SK-N-SH (cell line): Measurements from ENCODE around the gene C5orf63. TPM values are rescaled to one million over a fixed set of nuclear protein-coding genes. Genes with fewer than 3 reads are reported as not detected.

Source experiments
- CTCF ChIA-PET: fragments of 300-600, 350-600 bp; formaldehyde crosslinking; extraction: SDS; loops from one replicate; lab custom pipeline; 2021; lab: Yijun Ruan, JAX
- POLR2A ChIA-PET: fragments of 350-600 bp; sonication (Branson Sonifier 250); formaldehyde crosslinking; extraction: SDS; loops from one replicate; lab custom pipeline; 2020; ENCODE audit warnings: antibody characterized with exemption, inconsistent platforms; lab: Yijun Ruan, JAX
- DNase-seq: peaks from one replicate; pipeline ENCODE4 v3.0.0; 2012
- H2AFZ ChIP-seq: fragments of 200-600 bp; sonication (generic); 2 replicates; pipeline ENCODE4 v1.8.1; 2016; ENCODE audit warnings: antibody characterized with exemption, mild to moderate bottlenecking, low read depth
- H3F3A ChIP-seq: fragments of 200-600 bp; sonication (generic); replicated peaks from 2 replicates; pipeline ENCODE3; 2016; ENCODE audit warnings: antibody characterized with exemption, mild to moderate bottlenecking; ENCODE audit not compliant: insufficient read depth
- H3K27ac ChIP-seq, 2 experiments: fragments of 200-500 bp in 1 of 2; fragments of 200-600 bp in 1 of 2; sonication (Bioruptor generic) in 1 of 2; sonication (generic), shearing (Covaris generic) in 1 of 2; 2 replicates each; pipeline versions ENCODE4 v1.5.1 to v1.6.1; 2014 to 2016; ENCODE audit warnings: low read depth in 2 of 2, inconsistent platforms in 1 of 2, low read length in 1 of 2, mild to moderate bottlenecking in 1 of 2, mixed read lengths in 1 of 2
- H3K27me3 ChIP-seq: fragments of 200-600 bp; sonication (generic), shearing (Covaris generic); 2 replicates; pipeline ENCODE4 v1.6.1; 2016; ENCODE audit warnings: mixed run types; ENCODE audit not compliant: insufficient read depth
- H3K36me3 ChIP-seq, 2 experiments: fragments of 200-500 bp in 1 of 2; fragments of 200-600 bp in 1 of 2; sonication (Bioruptor generic) in 1 of 2; sonication (generic) in 1 of 2; replicated peaks in 1 of 2; 2 replicates each; pipeline versions ENCODE3 to v1.5.1; 2014 to 2016; ENCODE audit warnings: low read length in 1 of 2, mild to moderate bottlenecking in 1 of 2; ENCODE audit not compliant: insufficient read depth in 2 of 2, control insufficient read depth in 1 of 2
- H3K4me1 ChIP-seq, 2 experiments: fragments of 200-500 bp in 1 of 2; fragments of 200-600 bp in 1 of 2; sonication (Bioruptor generic) in 1 of 2; sonication (generic), shearing (Covaris generic) in 1 of 2; 2 replicates each; pipeline versions ENCODE4 v1.5.1 to v1.6.1; 2014 to 2016; ENCODE audit warnings: low read depth in 1 of 2, low read length in 1 of 2, mixed run types in 1 of 2; ENCODE audit not compliant: insufficient read depth in 2 of 2, control insufficient read depth in 1 of 2
- H3K4me2 ChIP-seq: fragments of 200-600 bp; sonication (generic), shearing (Covaris generic); 2 replicates; pipeline ENCODE4 v1.6.1; 2017; ENCODE audit warnings: mixed run types
- H3K4me3 ChIP-seq, 2 experiments: fragments of 200-500 bp in 1 of 2; fragments of 200-600 bp in 1 of 2; sonication (Bioruptor generic) in 1 of 2; sonication (generic), shearing (Covaris generic) in 1 of 2; 2 replicates each; pipeline versions ENCODE4 v1.5.1 to v1.8.1; 2014 to 2016; ENCODE audit warnings: low read depth in 2 of 2, inconsistent platforms in 1 of 2, low read length in 1 of 2, mild to moderate bottlenecking in 1 of 2, mixed read lengths in 1 of 2, moderate library complexity in 1 of 2
- H3K79me2 ChIP-seq: fragments of 200-600 bp; sonication (generic); 2 replicates; pipeline ENCODE4 v1.8.1; 2017; ENCODE audit warnings: mild to moderate bottlenecking; ENCODE audit not compliant: insufficient read depth
- H3K9ac ChIP-seq: fragments of 200-600 bp; sonication (generic); 2 replicates; pipeline ENCODE4 v1.6.1; 2017; ENCODE audit warnings: mixed run types
- H3K9me2 ChIP-seq: fragments of 200-600 bp; sonication (generic); 2 replicates; pipeline ENCODE4 v1.6.1; 2017; ENCODE audit warnings: mixed run types
- H3K9me3 ChIP-seq: fragments of 200-600 bp; sonication (generic); 2 replicates; pipeline ENCODE4 v1.6.1; 2017; ENCODE audit warnings: mixed run types, mild to moderate bottlenecking, moderate library complexity
- H4K20me1 ChIP-seq: fragments of 200-600 bp; sonication (generic); 2 replicates; pipeline ENCODE4 v1.6.1; 2017; ENCODE audit warnings: mild to moderate bottlenecking, mixed run types; ENCODE audit not compliant: insufficient read depth
- CHD2 ChIP-seq: fragments of 150-350 bp; IDR thresholded peaks from 2 replicates; pipeline ENCODE4 v1.6.1; 2018; ENCODE audit warnings: low read length; ENCODE audit not compliant: partially characterized antibody
- EZH2phosphoT487 ChIP-seq: fragments of 200-600 bp; sonication (generic); IDR thresholded peaks from 2 replicates; pipeline ENCODE4 v1.6.1; 2017; ENCODE audit warnings: low read depth, mixed run types, mild to moderate bottlenecking, antibody characterized with exemption, moderate library complexity, borderline replicate concordance
- FOXJ3 ChIP-seq: sonication (generic); formaldehyde crosslinking; IDR thresholded peaks from 2 replicates; pipeline ENCODE4 v1.5.1; 2020; ENCODE audit warnings: mild to moderate bottlenecking, missing genetic modification reagents
- FOXM1 ChIP-seq: IDR thresholded peaks from 2 replicates; pipeline ENCODE4 v1.4.0; 2012; ENCODE audit warnings: low read depth, mild to moderate bottlenecking
- IRF3 ChIP-seq: fragments of 150-350 bp; IDR thresholded peaks from 2 replicates; pipeline ENCODE4 v1.6.1; 2016; ENCODE audit warnings: mild to moderate bottlenecking, low read depth, low read length
- NRF1 ChIP-seq: IDR thresholded peaks from 2 replicates; pipeline ENCODE4 v1.6.1; 2012; ENCODE audit warnings: low read depth, mild to moderate bottlenecking, low read length
- RCOR1 ChIP-seq: fragments of 150-350 bp; IDR thresholded peaks from 2 replicates; pipeline ENCODE4 v1.6.1; 2017; ENCODE audit warnings: antibody characterized with exemption, low read length
- REST ChIP-seq: IDR thresholded peaks from 2 replicates; pipeline ENCODE4 v1.6.1; 2012; ENCODE audit warnings: mild to moderate bottlenecking, low read depth, low read length, moderate library complexity
- RFX5 ChIP-seq: IDR thresholded peaks from 2 replicates; pipeline ENCODE4 v1.6.1; 2012; ENCODE audit warnings: mild to moderate bottlenecking, improper control_type of control experiment, low read length
- RXRA ChIP-seq: IDR thresholded peaks from 2 replicates; pipeline ENCODE4 v1.4.0; 2012; ENCODE audit warnings: low read depth, mild to moderate bottlenecking, borderline replicate concordance
- SIN3A ChIP-seq: IDR thresholded peaks from 2 replicates; pipeline ENCODE4 v1.6.1; 2012; ENCODE audit warnings: low read depth, mild to moderate bottlenecking, low read length, moderate library complexity, borderline replicate concordance
- SMC3 ChIP-seq: IDR thresholded peaks from 2 replicates; pipeline ENCODE4 v1.6.1; 2012; ENCODE audit warnings: low read depth, low read length, improper control_type of control experiment
- TAF1 ChIP-seq: IDR thresholded peaks from 2 replicates; pipeline ENCODE4 v1.6.1; 2012; ENCODE audit warnings: low read depth, mild to moderate bottlenecking, low read length, moderate library complexity, borderline replicate concordance
- TCF12 ChIP-seq: IDR thresholded peaks from 2 replicates; pipeline ENCODE4 v1.4.0; 2012
- TEAD4 ChIP-seq: IDR thresholded peaks from 2 replicates; pipeline ENCODE4 v1.4.0; 2012; ENCODE audit warnings: mild to moderate bottlenecking, borderline replicate concordance; ENCODE audit not compliant: insufficient read depth
- WGBS: methylation state at CpG from one replicate; pipeline ENCODE4 v1.1.6; 2017; ENCODE audit warnings: low lambda C conversion rate; 5-methylcytosine and 5-hydroxymethylcytosine counted together
- polyA plus RNA-seq, 3 experiments: library from polyadenylated mRNA; depleted of rRNA; stranded (reverse); fragments of >200 nt; gene quantifications; 2 replicates each; pipeline ENCODE4 v1.2.3, GENCODE V29; 2012
- TF ChIP-seq, protein P1 (sequence below): IDR thresholded peaks from 2 replicates; pipeline ENCODE4 v1.4.0; 2012; ENCODE audit warnings: low read depth, borderline replicate concordance
- TF ChIP-seq, protein P2 (sequence below): IDR thresholded peaks from 2 replicates; pipeline ENCODE4 v1.4.0; 2012; ENCODE audit warnings: low read depth

C5orf63 gene
- polyA plus RNA-seq, 1 of the 3 experiments (the other 2 are of a cell fraction), result 3.6 TPM

DNA sequence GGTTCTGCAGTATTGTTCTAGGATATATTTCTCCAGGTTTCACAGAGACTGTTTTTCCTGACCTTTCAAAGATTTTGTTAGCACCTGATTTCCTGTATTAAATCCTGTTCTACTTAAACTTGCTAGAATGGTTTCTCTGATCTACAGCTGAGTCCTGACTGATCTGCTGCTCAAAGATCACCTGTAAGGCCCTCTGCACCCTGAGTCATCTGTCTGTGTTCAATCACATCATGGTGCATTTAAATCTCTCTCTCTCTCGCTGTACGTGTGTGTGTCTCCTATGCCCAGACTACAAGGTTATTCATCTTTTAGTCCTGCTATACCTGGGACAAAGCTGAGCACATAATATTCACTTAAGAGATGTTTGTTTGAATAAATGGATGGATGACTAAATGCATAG lies 13.3 kb upstream of the C5orf63 start (continued):
- TF ChIP-seq, protein P1, sequence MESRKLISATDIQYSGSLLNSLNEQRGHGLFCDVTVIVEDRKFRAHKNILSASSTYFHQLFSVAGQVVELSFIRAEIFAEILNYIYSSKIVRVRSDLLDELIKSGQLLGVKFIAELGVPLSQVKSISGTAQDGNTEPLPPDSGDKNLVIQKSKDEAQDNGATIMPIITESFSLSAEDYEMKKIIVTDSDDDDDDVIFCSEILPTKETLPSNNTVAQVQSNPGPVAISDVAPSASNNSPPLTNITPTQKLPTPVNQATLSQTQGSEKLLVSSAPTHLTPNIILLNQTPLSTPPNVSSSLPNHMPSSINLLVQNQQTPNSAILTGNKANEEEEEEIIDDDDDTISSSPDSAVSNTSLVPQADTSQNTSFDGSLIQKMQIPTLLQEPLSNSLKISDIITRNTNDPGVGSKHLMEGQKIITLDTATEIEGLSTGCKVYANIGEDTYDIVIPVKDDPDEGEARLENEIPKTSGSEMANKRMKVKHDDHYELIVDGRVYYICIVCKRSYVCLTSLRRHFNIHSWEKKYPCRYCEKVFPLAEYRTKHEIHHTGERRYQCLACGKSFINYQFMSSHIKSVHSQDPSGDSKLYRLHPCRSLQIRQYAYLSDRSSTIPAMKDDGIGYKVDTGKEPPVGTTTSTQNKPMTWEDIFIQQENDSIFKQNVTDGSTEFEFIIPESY, result no peak
- TF ChIP-seq, protein P2, sequence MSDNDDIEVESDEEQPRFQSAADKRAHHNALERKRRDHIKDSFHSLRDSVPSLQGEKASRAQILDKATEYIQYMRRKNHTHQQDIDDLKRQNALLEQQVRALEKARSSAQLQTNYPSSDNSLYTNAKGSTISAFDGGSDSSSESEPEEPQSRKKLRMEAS, result no peak
- TF ChIP-seq RXRA (no peak), TCF12 (no peak), EZH2phosphoT487 (no peak), TEAD4 (no peak)

DNA sequence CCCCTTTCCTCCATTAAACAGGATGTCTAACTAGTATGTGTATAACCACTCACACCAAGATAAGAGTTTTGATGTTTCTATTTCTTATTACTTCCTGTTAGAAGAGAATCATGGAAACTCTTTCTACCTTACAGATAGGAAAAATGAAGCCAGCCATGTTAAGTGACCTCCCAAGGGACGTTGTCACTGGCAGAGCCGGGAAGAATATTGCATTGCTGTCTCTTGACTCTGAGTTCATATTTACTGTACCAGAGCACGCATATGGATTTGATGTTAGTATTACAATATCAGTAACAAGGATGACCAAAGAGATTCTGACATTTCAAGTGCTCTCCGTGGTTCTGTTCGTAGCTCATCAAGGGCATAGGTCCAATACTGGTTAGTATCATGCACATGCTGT lies 12.5 kb upstream of the C5orf63 start:
- Histone ChIP-seq H4K20me1 (no peaks in the 10 kb centered on the region), H3K4me1 (no peaks in the 10 kb centered on the region; a peak in 1 of 4 replicates), H2AFZ (no peak overlapping the region), H3K4me3 (no peak overlapping the region), H3K27me3 (no peaks in the 10 kb centered on the region), H3F3A (no peaks in the 10 kb centered on the region), H3K9me2 (no peaks in the 10 kb centered on the region), H3K27ac (no peak overlapping the region), H3K9ac (no peak overlapping the region), H3K79me2 (no peaks in the 10 kb centered on the region), H3K9me3 (no peaks in the 10 kb centered on the region), H3K36me3 (no peaks in the 10 kb centered on the region), H3K4me2 (no peak overlapping the region)
- TF ChIP-seq SIN3A (no peak), REST (0 out of 2 replicates have a peak, but pooled peaks have one; percentile 37)
- DNase-seq, result no peak
- WGBS, result 89% methylated on average over 5 of the region's 5 CpGs
- POLR2A ChIA-PET, result no interaction called here
- CTCF ChIA-PET, result no interaction called here

DNA sequence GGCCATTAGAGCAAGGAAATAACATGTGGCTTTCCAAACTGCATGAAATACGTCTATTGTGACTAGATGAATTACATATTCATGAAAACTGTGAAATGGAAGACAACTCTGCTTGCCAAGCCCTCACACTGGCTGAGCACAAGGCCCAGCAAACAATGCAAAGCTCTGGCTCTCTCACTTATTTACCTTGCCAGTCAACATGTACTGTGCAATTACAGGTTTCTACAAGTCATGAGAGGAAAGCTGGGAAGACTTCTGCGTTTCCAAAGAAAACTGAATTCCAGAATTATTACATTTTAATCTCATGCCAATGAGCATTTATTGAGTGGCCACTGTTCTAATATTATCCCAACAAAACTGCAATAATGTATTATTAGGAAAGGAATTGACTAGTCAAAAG lies 12.1 kb upstream of the C5orf63 start:
- Histone ChIP-seq H3K27me3 (no peaks in the 10 kb centered on the region), H3K9me2 (no peaks in the 10 kb centered on the region), H3F3A (no peaks in the 10 kb centered on the region), H3K36me3 (no peaks in the 10 kb centered on the region), H4K20me1 (no peaks in the 10 kb centered on the region), H2AFZ (no peak overlapping the region), H3K4me3 (no peak overlapping the region), H3K27ac (no peak overlapping the region), H3K9me3 (no peaks in the 10 kb centered on the region), H3K79me2 (no peaks in the 10 kb centered on the region), H3K4me2 (no peak overlapping the region), H3K4me1 (no peaks in the 10 kb centered on the region; a peak in 1 of 4 replicates), H3K9ac (no peak overlapping the region)
- POLR2A ChIA-PET, result no interaction called here
- 81% methylated on average over 2 of the region's 2 CpGs for WGBS
- DNase-seq, result no peak
- CTCF ChIA-PET, result no interaction called here
- TF ChIP-seq RFX5 (no peak), FOXM1 (no peak), TCF12 (no peak), NRF1 (no peak), IRF3 (no peak), TAF1 (no peak), SIN3A (no peak), FOXJ3 (no peak), CHD2 (no peak), RCOR1 (no peak), SMC3 (no peak)
- TF ChIP-seq, protein P1, result no peak
